Mucosa of rectum (tissue), 2 donors: ENCODE results near the gene SYTL3.

Experiments
- H3K27ac ChIP-seq, 2 donors: one replicate each; pipeline ENCODE4 v1.7.0; 2013; ENCODE audit warnings: inconsistent platforms in 2 of 2, low read depth in 2 of 2, low read length in 2 of 2
- H3K27me3 ChIP-seq, 2 donors: one replicate each; pipeline ENCODE4 v1.7.0; 2013; ENCODE audit warnings: low read length in 2 of 2; ENCODE audit not compliant: control insufficient read depth in 2 of 2, insufficient read depth in 2 of 2
- H3K36me3 ChIP-seq, 2 donors: one replicate each; pipeline ENCODE4 v1.7.0; 2013; ENCODE audit warnings: low read length in 2 of 2; ENCODE audit not compliant: control insufficient read depth in 2 of 2, insufficient read depth in 2 of 2
- H3K4me1 ChIP-seq, 2 donors: one replicate each; pipeline ENCODE4 v1.7.0; 2013; ENCODE audit warnings: low read length in 2 of 2, mild to moderate bottlenecking in 1 of 2; ENCODE audit not compliant: control insufficient read depth in 2 of 2, insufficient read depth in 2 of 2
- H3K4me3 ChIP-seq, 2 donors: one replicate each; pipeline ENCODE4 v1.7.0; 2013; ENCODE audit warnings: low read length in 2 of 2
- H3K9ac ChIP-seq, 2 donors: one replicate each; pipeline ENCODE4 v1.7.0; 2013; ENCODE audit warnings: low read length in 2 of 2, low read depth in 1 of 2, mild to moderate bottlenecking in 1 of 2
- H3K9me3 ChIP-seq, 2 donors: one replicate each; pipeline ENCODE4 v1.7.0; 2013; ENCODE audit warnings: low read length in 2 of 2; ENCODE audit not compliant: control insufficient read depth in 2 of 2
- donor health status: healthy.
- donor health status: Normal muscosa, but diverticular disease.

Gene SYTL3

DNA sequence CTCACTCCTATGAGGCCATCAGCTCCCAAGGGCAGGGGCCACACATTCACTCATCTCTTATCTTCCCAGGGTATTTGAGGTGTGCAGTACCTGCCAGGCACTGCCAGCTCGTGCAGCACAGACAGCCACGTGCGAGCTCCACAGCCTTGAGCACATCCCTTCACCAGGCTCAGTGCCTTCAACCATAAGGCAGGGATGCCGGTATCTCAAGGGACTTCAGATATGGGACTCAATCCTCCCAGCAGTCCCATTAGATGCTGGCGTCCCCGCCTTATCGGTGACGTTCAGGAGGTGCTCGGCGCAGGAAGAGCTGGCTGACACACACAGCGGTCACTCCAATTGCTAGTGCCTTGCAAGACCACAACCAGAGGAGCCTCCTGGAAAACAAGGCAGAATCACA is 122.3 kb downstream of the SYTL3 start:
- Histone ChIP-seq H3K36me3 (peaks cover 85 to 88% of the 10 kb centered on the region in 2 donors), H3K9ac (peak overlapping the region; percentile 56 to 58), H3K27me3 (no peaks in the 10 kb centered on the region), H3K9me3 (no peaks in the 10 kb centered on the region), H3K27ac (peak overlapping the region; percentile 93 to 95), H3K4me3 (no peak overlapping the region), H3K4me1 (peaks cover 23 to 36% of the 10 kb centered on the region in 2 donors)

DNA sequence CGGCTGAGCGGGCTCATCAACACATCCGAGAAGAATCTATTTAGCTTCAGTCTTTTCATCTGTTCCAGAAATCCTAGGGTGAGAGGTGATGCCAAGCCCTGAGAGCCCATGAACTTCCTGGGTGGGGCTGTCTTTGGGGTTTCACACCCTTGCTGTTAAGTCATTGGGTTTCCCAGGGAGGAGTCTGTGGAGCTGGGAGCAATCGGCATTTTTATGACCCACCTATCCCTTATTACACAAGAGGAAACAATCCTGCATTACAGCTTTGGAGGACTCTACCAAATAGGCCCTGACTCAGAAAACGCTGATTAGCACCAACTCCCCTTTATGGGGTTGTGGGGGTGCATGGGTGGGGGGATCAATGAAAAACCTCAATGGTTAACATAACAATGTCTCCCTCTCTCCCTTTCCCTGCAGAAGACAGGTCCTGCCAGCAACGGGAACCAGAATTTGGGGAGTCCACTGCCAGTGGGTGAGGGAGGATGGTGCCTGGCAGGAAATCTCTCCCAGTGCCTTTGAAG is 123.1 kb downstream of the SYTL3 start:
- Histone ChIP-seq H3K27me3 (no peaks in the 10 kb centered on the region), H3K36me3 (peaks cover 83 to 88% of the 10 kb centered on the region in 2 donors), H3K9me3 (no peaks in the 10 kb centered on the region), H3K4me3 (no peak overlapping the region), H3K27ac (peak overlapping the region; percentile 93 to 95), H3K4me1 (peaks cover 28 to 43% of the 10 kb centered on the region in 2 donors), H3K9ac (peak overlapping the region; percentile 49 to 70)

DNA sequence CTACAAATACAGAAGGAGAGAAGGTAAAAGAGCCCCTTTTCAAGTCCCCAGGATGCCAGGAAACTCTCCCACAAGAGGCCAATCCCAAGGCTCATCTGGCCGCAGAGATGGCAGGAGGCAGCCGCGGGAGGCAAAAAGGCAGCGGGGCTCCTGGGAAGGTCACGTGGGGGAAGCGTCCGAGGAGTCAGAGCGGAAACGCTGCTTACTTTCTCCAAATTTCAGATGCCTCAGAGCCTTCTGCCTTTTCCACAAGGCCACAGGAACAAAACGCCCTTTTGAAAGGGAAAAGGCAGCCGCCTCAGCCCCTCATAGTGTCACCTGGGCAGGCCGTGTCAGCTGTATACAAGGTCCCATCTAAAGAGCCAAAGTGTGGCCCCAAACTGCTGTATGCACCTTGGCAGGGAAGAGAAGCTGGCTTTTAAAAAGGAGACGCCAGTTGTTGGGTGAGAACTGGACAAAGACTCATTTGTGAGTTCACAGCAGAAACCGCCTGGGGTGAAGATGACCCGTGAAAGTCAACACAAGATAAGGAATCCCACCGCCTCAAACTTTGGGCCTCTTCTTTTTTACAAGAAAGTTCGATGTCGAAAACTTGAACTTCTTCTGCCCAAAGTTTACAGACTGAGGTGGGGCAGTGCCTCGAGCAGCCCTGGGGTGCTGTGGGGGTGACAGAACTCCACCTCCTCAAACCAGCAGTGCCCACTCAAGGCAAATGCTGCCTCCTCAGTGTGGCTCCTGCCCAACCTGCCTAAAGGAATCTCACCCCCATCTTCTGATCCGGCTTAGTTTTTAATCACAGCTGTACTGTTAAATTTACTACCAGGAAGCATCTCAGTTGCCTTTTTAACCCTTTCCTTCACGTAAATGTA is 124.0 kb downstream of the SYTL3 start:
- peak overlapping the region; percentile 93 to 95 for H3K27ac ChIP-seq
- no peaks in the 10 kb centered on the region for H3K9me3 ChIP-seq
- H3K4me1 ChIP-seq, result peaks cover 31 to 52% of the 10 kb centered on the region in 2 donors
- H3K27me3 ChIP-seq, result no peaks in the 10 kb centered on the region
- H3K36me3 ChIP-seq, result peaks cover 74 to 80% of the 10 kb centered on the region in 2 donors
- peak overlapping the region; percentile 49 to 70 for H3K9ac ChIP-seq
- no peak overlapping the region for H3K4me3 ChIP-seq

DNA sequence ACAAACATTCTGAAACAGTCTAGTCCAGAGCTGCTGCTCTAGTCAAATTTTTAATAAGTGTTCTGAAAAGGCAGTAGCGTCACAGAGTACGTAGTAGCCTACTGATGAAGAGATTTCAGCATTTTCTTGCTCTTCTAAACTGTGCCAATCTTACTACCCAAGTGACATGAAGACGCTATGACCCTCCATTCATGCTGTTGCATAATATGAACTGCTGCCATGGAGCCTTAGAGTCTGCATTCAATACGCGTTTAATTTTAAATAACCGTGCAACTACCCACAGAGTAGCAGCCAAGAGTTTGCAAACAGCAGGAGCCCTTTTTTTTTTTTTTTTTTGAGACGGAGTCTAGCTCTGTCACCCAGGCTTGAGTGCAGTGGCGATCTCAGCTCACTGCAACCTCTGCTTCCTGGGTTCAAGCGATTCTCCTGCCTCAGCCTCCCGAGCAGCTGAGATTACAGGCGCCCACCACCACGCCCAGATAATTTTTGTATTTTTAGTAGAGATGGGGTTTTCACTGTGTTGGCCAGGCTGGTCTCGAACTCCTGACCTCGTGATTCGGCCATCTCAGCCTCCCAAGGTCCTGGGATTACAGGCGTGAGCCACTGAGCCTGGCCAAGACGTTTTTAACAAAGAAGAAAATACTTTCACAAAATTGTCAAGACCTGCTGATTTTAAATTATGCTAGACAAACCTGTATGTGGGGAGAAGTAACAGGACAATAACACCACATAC is 125.0 kb downstream of the SYTL3 start:
- H3K27me3 ChIP-seq, result no peaks in the 10 kb centered on the region
- peak overlapping the region; percentile 93 to 95 for H3K27ac ChIP-seq
- H3K4me3 ChIP-seq, result no peak overlapping the region
- H3K4me1 ChIP-seq, result peaks cover 31 to 55% of the 10 kb centered on the region in 2 donors
- no peak overlapping the region for H3K9ac ChIP-seq
- H3K9me3 ChIP-seq, result no peaks in the 10 kb centered on the region
- peaks cover 63 to 73% of the 10 kb centered on the region in 2 donors for H3K36me3 ChIP-seq

DNA sequence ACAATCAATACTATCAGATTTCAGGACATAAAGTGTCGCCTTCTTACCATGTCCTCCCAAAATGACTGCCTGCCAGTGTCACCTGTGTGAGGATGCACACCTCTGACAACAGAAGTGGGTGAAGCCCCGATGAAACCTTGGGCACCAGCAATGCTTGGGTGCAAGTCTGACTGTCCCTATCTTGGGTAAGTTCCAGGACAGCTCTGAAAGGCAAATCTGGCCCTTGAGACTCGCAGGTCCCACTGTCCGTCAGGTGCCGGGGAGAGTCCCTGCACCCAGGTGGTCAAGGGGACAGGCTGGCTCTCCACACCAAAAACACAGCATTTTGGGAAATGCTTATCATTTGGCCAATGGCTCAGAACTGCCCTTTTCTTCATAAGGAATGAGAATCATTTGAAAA is 126.0 kb downstream of the SYTL3 start:
- H3K27ac ChIP-seq, result peak overlapping the region in 1 of 2 donors; percentile 6
- no peak overlapping the region for H3K9ac ChIP-seq
- H3K4me1 ChIP-seq, result peaks cover 31 to 55% of the 10 kb centered on the region in 2 donors
- peaks cover 61 to 71% of the 10 kb centered on the region in 2 donors for H3K36me3 ChIP-seq
- no peak overlapping the region for H3K4me3 ChIP-seq
- H3K9me3 ChIP-seq, result no peaks in the 10 kb centered on the region
- H3K27me3 ChIP-seq, result no peaks in the 10 kb centered on the region

DNA sequence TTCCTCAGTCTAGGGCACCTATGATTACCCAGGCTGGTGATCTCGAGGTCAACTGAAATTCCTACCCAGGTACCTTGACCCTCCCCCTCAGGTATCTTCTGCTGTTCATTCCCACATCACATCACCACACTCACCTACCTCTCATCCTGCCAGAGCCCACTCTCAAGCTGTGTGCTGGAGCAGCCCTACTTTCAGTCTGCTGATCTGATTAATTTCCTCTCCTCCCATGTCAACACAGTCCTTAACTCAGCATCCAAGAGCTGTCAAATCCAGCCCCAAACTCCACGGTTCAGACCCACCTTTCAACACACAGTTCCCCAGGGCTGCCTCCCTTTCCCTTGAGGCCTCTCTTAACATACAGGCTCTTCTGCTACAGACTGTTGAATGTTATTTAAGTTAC is 126.9 kb downstream of the SYTL3 start:
- H3K4me3 ChIP-seq, result no peak overlapping the region
- H3K27me3 ChIP-seq, result no peaks in the 10 kb centered on the region
- H3K9me3 ChIP-seq, result no peaks in the 10 kb centered on the region
- no peak overlapping the region for H3K9ac ChIP-seq
- H3K27ac ChIP-seq, result peak overlapping the region in 1 of 2 donors; percentile 78
- H3K36me3 ChIP-seq, result peaks cover 61 to 71% of the 10 kb centered on the region in 2 donors
- H3K4me1 ChIP-seq, result peaks cover 40 to 62% of the 10 kb centered on the region in 2 donors

DNA sequence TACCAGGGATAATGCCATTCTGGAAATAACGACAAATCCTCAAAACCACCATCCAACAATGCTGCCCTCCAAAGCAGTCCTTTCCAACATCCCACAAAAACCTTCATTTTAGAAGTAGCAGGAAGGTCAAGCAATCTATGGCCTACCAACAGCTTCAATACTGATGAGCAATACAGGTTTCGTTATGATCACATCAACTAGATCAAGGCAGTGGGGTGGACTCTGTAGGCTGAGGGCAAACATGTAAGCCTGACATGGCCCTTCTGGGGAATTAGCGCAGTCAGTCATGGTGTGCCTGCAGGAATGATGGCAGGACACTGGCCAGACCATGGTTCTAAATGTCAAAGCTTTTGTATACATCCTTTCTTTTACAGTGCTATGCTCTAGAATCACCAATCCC is 127.7 kb downstream of the SYTL3 start:
- peaks cover 37 to 62% of the 10 kb centered on the region in 2 donors for H3K4me1 ChIP-seq
- no peaks in the 10 kb centered on the region for H3K9me3 ChIP-seq
- peaks cover 61 to 71% of the 10 kb centered on the region in 2 donors for H3K36me3 ChIP-seq

DNA sequence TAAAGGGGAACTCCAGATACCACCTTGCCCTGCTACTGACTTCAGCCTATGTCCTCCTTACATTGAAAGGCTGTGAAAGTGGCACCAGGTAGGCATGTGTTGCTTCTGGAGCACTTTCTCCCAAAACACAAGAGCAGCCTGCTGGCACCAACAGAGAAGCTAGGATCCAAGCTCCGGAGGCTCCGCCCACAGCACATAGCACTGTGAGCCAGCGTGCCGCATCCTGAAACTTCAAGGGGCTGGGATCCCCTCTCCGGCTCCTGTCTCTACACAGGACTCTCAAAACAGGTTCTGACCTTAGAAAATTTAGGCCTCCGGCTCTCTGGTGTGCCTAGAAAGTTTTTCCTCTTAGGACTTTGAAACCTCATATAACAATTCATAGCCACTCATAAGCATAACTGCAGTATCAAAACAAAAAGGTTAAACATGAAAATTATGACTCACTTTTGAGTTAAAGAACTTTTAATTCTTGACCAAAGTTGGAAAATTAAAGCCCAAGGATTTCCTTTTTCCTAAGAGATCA is 128.2 kb downstream of the SYTL3 start:
- H3K36me3 ChIP-seq, result peaks cover 64 to 74% of the 10 kb centered on the region in 2 donors
- peaks cover 39 to 58% of the 10 kb centered on the region in 2 donors for H3K4me1 ChIP-seq
- H3K27ac ChIP-seq, result peak overlapping the region; percentile 75 to 78

More for the DNA sequence above, 127.7 kb downstream of the SYTL3 start:
- no peaks in the 10 kb centered on the region for H3K27me3 ChIP-seq
- peak overlapping the region; percentile 75 to 78 for H3K27ac ChIP-seq
- H3K9ac ChIP-seq, result peak overlapping the region in 1 of 2 donors; percentile 48
- H3K4me3 ChIP-seq, result no peak overlapping the region

DNA sequence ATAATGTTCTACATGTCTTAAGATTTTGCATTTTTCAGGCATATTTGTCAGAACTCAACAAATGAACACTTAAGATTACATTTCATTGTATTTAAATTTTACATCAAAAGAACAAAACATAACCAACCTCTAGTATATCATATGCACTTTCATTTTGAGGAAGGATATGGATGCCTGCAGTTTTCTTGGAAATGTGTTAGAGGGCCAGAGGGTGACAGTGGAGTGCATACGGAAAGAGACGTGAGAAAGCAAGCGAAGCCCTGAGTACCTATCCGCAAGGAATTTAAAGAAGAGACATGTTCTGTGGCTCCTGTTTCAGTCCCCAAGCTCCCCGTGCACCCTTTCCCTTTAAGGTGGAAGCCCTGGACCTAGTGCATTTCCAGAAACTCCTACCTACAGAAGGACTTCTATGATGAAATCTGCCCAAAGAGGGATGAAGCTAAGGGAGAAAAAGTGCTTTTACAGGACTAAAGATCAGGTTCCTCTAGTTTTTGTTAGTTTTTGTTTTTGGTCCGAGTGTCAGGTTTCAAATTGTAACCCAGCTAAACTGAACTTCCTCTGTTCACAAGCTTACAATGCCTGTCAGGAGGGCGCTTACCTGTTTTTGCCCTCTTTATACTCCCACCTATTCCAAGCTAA is 130.5 kb downstream of the SYTL3 start:
- H3K9ac ChIP-seq, result peak overlapping the region in 1 of 2 donors; percentile 44
- H3K4me3 ChIP-seq, result no peak overlapping the region
- no peaks in the 10 kb centered on the region for H3K9me3 ChIP-seq
- H3K27me3 ChIP-seq, result no peaks in the 10 kb centered on the region
- H3K36me3 ChIP-seq, result peaks cover 75 to 82% of the 10 kb centered on the region in 2 donors
- H3K27ac ChIP-seq, result peak overlapping the region in 1 of 2 donors; percentile 62
- peaks cover 26 to 38% of the 10 kb centered on the region in 2 donors for H3K4me1 ChIP-seq

More for the DNA sequence above, 128.2 kb downstream of the SYTL3 start:
- peak overlapping the region in 1 of 2 donors; percentile 48 for H3K9ac ChIP-seq
- H3K4me3 ChIP-seq, result no peak overlapping the region
- no peaks in the 10 kb centered on the region for H3K27me3 ChIP-seq
- no peaks in the 10 kb centered on the region for H3K9me3 ChIP-seq
